HG03565 (cell line): ENCODE results near the gene GPATCH2L.

ENCODE experiments used
- ATAC-seq: cut with Tn5 transposase; IDR thresholded peaks from one replicate; pipeline ENCODE4 v1.9.1; 2021; ENCODE audit warnings: mild to moderate bottlenecking, moderate library complexity; ENCODE audit not compliant: unreplicated experiment

GPATCH2L gene

DNA sequence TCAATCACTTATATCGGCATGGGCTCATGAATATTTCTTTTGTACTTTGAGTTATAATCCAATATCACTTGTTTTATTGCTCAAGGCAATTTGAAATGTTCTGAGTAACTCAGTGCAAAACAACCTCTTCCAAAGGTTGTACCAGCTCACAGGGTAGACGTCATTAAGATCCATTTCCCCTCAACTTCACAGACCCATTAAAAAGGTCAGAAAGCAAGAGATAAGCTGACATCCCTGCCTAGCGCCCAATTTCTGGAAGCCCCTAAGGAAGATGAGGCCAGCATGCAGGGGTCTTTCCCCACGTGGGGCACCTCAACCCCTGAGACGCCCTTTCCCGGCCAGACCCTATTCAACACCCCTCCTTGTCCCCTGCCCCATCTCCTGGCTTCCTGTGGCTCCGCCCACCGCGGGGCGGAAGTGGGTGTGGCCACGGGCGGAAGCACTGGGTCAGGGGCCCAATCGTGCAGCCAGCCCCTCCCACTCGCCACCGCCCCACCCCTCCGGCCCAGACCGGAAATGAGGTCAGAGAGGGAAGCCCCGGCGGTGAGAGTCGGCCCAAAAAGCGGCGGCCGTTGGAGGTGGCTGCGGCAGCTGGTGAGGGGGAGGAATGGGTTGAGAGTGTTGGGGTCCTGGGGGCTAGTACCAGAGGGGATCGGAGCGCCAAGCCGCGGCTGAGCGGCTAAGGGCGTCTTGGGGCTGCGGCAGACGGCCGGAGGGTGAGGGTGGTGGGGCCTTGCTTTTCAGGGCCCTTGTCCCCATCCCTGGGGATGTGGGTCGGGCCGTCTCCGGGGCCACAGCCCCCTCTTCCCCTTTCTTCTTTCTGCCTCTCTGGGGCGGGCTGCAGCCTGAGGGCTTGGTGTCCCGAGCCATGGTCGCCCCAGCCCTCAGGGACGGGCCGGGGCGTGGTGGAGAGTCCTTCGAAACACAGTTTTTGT lies at the start of gene GPATCH2L:
Gene GPATCH2L (plus strand): TSS at position 525 of the 935 bp plus-strand sequence. CDS start 2,442 bp downstream, outside the sequence.
- ATAC-seq = peak; percentile 65

DNA sequence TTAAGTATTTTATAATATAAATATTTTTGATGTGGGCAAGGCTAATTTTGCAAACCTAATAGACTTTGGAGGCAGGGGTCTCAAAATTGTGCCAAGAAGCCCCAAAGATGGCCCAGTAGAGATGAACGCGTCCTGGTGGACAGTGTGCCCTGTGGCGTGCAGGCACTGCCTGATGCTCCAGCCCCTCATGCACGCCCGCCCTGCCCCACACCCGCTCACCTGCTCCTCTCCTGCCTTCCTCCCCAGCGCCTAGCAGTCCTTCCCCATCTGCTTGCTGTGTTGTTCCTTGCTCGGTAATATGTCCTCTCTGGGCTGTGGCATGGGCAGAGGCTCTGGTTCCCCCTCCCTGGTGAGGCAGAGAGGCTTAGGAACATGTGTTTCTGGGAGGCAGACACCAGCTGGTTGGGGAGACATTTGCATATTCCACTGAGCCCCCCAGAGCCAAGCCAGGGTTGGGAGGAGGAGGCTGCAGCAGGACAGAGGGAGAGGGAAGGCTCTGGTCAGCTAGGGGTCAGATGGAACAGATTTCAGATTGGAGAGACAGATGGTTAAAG lies 46.8 kb upstream of the GPATCH2L start:
- no peak for ATAC-seq

- ATAC-seq = no peak
Observed at GRCh38 chr14:76106188-76106587, 45.5 kb upstream of the GPATCH2L start.

DNA sequence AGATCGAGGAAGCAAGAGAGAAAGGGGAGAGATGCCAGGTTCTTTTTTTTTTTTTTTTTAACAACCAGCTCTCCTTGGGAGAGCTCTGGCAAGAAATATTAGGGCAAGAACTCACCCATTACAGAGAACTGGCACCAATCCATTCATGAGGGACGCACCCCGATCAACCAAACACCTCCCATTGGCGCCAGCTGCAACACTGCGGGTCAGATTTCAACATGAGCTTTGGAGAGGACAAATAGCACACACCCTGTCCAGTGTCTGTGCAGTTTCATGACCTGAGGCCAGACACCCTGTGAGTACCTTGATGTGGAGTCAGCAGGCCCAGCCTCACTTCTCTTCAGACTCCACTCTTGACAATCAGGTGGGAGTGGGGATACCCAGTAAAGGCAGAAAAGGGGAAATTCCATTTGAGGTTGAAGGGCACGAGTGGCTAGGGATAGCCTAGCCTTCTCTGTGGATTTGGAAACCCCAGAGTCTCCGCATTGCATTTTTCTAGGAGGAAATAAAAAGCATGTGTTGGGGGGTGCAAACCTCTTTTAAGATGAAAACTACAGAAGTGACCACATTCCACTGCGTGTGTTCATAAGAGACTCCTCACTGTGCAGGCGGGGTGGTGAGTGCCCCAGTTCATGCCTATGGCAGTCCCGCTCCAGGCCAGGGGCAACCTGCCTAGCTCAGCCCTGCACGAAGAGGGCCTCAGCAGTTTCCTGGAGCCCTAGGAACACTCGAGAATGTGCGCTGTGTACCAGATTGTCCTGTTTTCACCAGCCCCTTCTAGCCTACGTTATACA lies 42.4 kb upstream of the GPATCH2L start:
- ATAC-seq = no peak

GRCh38 chr14:76112889-76113624 lies 38.7 kb upstream of the GPATCH2L start:
- no peak for ATAC-seq

DNA sequence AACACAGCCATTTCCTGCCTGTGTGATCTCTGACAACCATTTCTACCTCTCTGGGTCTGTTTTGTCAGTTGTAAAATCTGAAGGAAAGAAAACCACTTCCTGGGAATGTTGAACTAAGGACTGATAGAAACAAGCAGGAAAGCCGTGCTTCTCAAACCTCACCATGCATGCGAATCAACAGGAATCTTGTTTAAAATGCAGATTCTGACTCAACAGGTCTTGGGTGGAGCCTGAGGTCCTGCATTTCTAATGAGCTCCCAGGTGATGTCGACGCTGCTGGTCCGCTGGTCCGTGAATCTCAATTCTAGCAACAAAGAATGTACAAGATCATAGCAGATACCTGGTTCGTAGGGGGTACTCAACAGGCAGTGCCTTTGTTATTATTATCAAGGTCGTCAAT lies 38.0 kb upstream of the GPATCH2L start:
- ATAC-seq = no peak

DNA sequence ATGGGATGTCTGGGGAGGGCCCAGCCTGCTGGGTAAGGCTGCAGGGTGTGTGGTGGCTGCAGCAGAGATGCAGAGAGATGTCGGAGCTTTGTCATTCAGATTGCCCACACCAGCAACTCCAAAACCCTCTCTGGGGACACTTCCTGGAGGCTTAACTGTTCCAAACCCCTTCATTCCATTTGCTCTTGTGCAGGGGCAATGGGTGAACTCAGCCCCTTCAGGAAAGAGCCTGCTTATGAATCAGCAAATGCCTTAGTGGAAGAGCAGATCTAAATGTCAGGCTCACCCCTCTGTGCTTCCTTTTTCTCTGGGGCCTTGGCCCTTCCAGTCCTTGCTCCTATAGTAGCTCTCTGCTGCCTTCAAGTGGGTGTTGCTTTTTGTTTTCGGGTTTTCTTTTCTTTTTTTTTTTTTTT lies 36.7 kb upstream of the GPATCH2L start:
- ATAC-seq = no peak

GRCh38 chr14:76117789-76118484 lies 33.8 kb upstream of the GPATCH2L start:
- no peak for ATAC-seq

DNA sequence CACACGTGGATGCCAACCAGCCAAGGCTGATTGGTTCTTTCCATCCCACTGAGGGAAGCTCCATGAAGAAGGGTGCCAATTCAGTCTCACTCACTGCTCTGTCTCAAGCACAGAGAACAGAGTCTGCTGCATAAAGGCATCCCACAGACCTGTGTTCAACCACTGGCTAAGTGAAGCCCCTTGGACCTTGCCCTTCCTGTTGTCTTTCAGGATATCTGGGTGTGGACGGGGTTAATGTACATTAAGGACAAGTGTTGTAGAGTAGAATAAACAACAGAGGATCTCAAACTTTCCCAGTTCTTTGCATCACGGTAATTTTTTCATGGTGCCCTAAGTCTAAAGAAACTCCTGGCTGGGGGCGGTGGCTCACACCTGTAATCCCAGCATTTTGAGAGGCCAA lies 33.1 kb upstream of the GPATCH2L start:
- ATAC-seq = no peak

- ATAC-seq = no peak
Observed at GRCh38 chr14:76121089-76121748, 30.5 kb upstream of the GPATCH2L start.

GRCh38 chr14:76123426-76124225 lies 28.1 kb upstream of the GPATCH2L start:
- no peak for ATAC-seq

DNA sequence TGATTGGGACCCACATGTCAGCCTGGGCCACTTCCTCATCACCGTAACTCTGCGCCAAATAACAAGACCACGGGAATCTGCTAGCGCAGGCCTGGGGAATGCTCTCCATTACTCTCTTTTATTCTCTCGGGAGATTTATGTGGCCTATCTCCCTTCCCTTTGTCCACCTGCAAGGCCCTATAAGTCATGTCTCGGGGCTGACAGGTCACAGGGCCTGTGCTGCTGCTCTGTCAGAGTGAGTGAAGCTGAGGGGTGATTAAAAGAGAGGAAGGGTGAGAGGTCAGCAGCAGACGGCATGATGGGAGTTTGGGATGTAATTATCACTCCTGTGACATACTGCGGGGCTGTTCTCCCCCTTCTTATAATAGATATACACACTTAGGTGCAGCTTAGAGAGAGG lies 26.2 kb upstream of the GPATCH2L start:
- ATAC-seq = no peak

DNA sequence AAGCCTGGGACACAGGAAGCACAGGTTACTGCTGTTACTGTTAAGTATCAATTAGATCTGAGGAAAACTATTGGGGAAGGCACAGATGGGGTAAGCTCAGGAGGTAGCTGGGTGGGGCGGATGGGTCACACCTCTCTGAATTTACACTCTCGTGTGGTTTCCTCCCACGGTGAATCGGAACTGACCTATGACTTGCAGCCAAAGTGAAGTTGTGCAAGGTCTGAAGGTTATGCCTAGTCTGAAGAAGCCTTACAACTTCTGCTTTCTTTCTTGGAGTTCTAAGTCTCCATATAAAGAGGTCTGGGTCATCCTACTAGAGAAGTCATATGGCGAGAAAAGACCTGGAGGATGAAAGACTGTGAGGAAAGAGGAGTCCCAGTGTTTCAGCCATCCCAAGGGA lies 25.6 kb upstream of the GPATCH2L start:
- ATAC-seq = no peak

DNA sequence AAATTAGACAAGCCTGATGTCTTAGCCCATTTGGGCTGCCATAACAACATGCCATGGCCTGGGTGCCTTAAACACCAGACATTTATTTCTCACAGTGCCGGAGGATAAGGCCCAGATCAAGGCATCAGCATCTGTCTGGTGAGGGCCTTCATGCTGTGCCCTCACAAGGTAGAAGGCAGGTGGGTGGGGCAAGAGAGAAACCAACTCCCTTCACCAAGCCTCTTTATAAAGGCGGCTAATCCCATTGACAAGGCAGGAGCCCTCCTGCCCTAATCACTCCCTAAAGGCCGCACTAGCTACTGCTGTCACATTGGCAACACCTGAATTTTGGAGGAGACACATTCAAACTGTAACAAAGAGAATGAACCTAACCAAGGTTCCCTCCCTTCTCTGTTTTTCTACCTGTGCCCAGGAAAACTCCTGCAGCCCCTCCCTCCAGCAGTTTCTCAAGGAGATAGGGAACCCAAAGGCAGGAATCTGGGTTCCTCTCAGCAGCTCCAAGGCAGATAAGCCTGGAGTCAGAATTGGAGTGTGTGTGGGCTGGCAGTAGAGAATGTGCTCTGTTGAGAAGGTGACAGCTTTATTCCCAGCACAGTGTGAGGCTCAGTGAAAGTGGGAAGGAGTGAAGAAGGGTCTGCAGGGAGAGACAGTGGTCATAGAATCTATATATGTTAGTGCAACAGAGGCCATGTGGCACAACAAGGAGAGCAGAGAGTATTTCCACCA lies 21.7 kb upstream of the GPATCH2L start:
- no peak for ATAC-seq

GRCh38 chr14:76131071-76131965 lies 20.4 kb upstream of the GPATCH2L start:
- ATAC-seq = no peak

DNA sequence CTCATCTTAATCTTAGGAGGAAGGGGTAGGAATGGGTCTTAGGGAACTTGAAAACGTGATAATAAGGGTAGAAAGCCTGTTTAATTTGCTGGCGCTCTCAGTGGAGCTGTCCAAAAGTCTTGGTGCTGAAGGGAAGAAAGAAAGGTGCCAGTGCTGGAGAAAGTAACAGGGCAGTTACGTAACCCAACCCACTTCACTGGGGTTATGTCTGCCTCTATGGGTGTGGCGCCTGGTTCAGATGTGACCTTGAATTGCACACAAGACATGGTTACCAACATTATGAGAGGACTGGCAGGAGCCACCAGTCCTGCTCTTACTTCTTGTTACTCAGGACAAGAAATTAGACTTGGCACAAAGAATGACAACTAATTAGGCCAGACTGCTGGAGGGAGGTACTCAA lies 18.6 kb upstream of the GPATCH2L start:
- ATAC-seq = no peak

- ATAC-seq = no peak
Observed at GRCh38 chr14:76134231-76134630, 17.5 kb upstream of the GPATCH2L start.
